ENCODE measurements around the gene MYBPH. TPM values are rescaled to one million over a fixed set of nuclear protein-coding genes. Genes with fewer than 3 reads are reported as not detected.

MYBPH gene
- total and polyA plus RNA-seq, 2 donors, result 0.99 to 1.7 TPM

- no peak for DNase-seq (ENCODE audit: low read depth in 6 of 9, low spot score in 9 of 9)
Observed at GRCh38 chr1:203177036-203177405, 1.4 kb upstream of the MYBPH start.

GRCh38 chr1:203176273-203177035, 828 bp upstream of the MYBPH start:
- Histone ChIP-seq H3K9me3 (ENCODE audit: control insufficient read depth in 2 of 2, insufficient read depth in 1 of 2, low read length in 1 of 2) (no peaks in the 10 kb centered on the region), H3K4me1 (ENCODE audit: control insufficient read depth in 2 of 2, insufficient read depth in 2 of 2, low read length in 2 of 2) (no peaks in the 10 kb centered on the region), H3K4me3 (ENCODE audit: low read length in 2 of 2) (no peak overlapping the region), H3K27me3 (ENCODE audit: control insufficient read depth in 2 of 2, insufficient read depth in 1 of 2, low read length in 1 of 2) (peaks cover 0 to 5% of the 10 kb centered on the region in 2 donors), H3K27ac (ENCODE audit: low read depth in 1 of 2, low read length in 1 of 2) (no peak overlapping the region), H3K36me3 (ENCODE audit: control insufficient read depth in 2 of 2, insufficient read depth in 2 of 2, low read length in 1 of 2) (no peaks in the 10 kb centered on the region)
- no peak for DNase-seq (ENCODE audit: low read depth in 6 of 9, low spot score in 9 of 9)
- WGBS, result 98% methylated on average over 9 of the region's 9 CpGs

More at GRCh38 chr1:203177036-203177405, 1.4 kb upstream of the MYBPH start:
- H3K27ac ChIP-seq (ENCODE audit: low read depth in 1 of 2, low read length in 1 of 2), result no peak overlapping the region
- H3K4me3 ChIP-seq (ENCODE audit: low read length in 2 of 2), result no peak overlapping the region
- no peaks in the 10 kb centered on the region for H3K36me3 ChIP-seq (ENCODE audit: control insufficient read depth in 2 of 2, insufficient read depth in 2 of 2, low read length in 1 of 2)
- WGBS, result 96% methylated on average over 6 of the region's 6 CpGs
- H3K27me3 ChIP-seq (ENCODE audit: control insufficient read depth in 2 of 2, insufficient read depth in 1 of 2, low read length in 1 of 2), result peaks cover 0 to 3% of the 10 kb centered on the region in 2 donors
- H3K4me1 ChIP-seq (ENCODE audit: control insufficient read depth in 2 of 2, insufficient read depth in 2 of 2, low read length in 2 of 2), result no peaks in the 10 kb centered on the region
- H3K9me3 ChIP-seq (ENCODE audit: control insufficient read depth in 2 of 2, insufficient read depth in 1 of 2, low read length in 1 of 2), result no peaks in the 10 kb centered on the region

DNA sequence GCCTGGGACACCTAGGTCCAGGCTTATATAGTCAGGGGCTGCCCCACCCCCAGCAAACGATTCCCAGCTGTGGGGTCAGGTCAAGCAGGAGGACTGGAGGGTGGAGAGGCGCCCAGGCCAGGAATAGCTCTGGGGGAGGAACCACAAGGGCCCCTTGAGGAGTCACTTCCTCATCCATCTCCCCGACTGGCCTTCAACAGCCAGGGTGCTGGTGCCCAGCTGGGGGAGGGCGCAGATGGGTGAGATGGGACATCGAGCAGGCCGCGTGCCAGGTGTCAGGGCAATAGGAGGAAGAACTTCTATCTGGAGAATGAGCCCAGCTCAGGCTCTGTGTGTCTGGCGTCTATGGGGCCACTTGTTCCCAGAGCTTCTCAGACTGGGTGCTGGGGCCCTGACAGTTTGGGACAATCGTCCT, 208 bp upstream of the MYBPH start:
- no peaks in the 10 kb centered on the region for H3K4me1 ChIP-seq (ENCODE audit: control insufficient read depth in 2 of 2, insufficient read depth in 2 of 2, low read length in 2 of 2)
- H3K36me3 ChIP-seq (ENCODE audit: control insufficient read depth in 2 of 2, insufficient read depth in 2 of 2, low read length in 1 of 2), result no peaks in the 10 kb centered on the region
- H3K27me3 ChIP-seq (ENCODE audit: control insufficient read depth in 2 of 2, insufficient read depth in 1 of 2, low read length in 1 of 2), result peaks cover 0 to 5% of the 10 kb centered on the region in 2 donors
- no peak overlapping the region for H3K4me3 ChIP-seq (ENCODE audit: low read length in 2 of 2)
- 58% methylated on average over 9 of the region's 9 CpGs for WGBS
- no peak overlapping the region for H3K27ac ChIP-seq (ENCODE audit: low read depth in 1 of 2, low read length in 1 of 2)
- no peaks in the 10 kb centered on the region for H3K9me3 ChIP-seq (ENCODE audit: control insufficient read depth in 2 of 2, insufficient read depth in 1 of 2, low read length in 1 of 2)
- no peak for DNase-seq (ENCODE audit: low read depth in 6 of 9, low spot score in 9 of 9)

- WGBS, result 97% methylated on average over 12 of the region's 12 CpGs
- DNase-seq (ENCODE audit: low read depth in 6 of 9, low spot score in 9 of 9), result no peak
- Histone ChIP-seq H3K36me3 (ENCODE audit: control insufficient read depth in 2 of 2, insufficient read depth in 2 of 2, low read length in 1 of 2) (no peaks in the 10 kb centered on the region), H3K4me3 (ENCODE audit: low read length in 2 of 2) (no peak overlapping the region), H3K27me3 (ENCODE audit: control insufficient read depth in 2 of 2, insufficient read depth in 1 of 2, low read length in 1 of 2) (peaks cover 0 to 5% of the 10 kb centered on the region in 2 donors), H3K4me1 (ENCODE audit: control insufficient read depth in 2 of 2, insufficient read depth in 2 of 2, low read length in 2 of 2) (no peaks in the 10 kb centered on the region), H3K9me3 (ENCODE audit: control insufficient read depth in 2 of 2, insufficient read depth in 1 of 2, low read length in 1 of 2) (no peaks in the 10 kb centered on the region), H3K27ac (ENCODE audit: low read depth in 1 of 2, low read length in 1 of 2) (no peak overlapping the region)
Observed at GRCh38 chr1:203174324-203174985, 1.2 kb downstream of the MYBPH start.

- Histone ChIP-seq H3K4me1 (ENCODE audit: control insufficient read depth in 2 of 2, insufficient read depth in 2 of 2, low read length in 2 of 2) (no peaks in the 10 kb centered on the region), H3K27ac (ENCODE audit: low read depth in 1 of 2, low read length in 1 of 2) (no peak overlapping the region), H3K36me3 (ENCODE audit: control insufficient read depth in 2 of 2, insufficient read depth in 2 of 2, low read length in 1 of 2) (no peaks in the 10 kb centered on the region), H3K9me3 (ENCODE audit: control insufficient read depth in 2 of 2, insufficient read depth in 1 of 2, low read length in 1 of 2) (no peaks in the 10 kb centered on the region), H3K4me3 (ENCODE audit: low read length in 2 of 2) (no peak overlapping the region), H3K27me3 (ENCODE audit: control insufficient read depth in 2 of 2, insufficient read depth in 1 of 2, low read length in 1 of 2) (peaks cover 0 to 5% of the 10 kb centered on the region in 2 donors)
- 91% methylated on average over 5 of the region's 5 CpGs for WGBS
- DNase-seq (ENCODE audit: low read depth in 6 of 9, low spot score in 9 of 9), result no peak
Observed at GRCh38 chr1:203173566-203173965, 2.1 kb downstream of the MYBPH start.

- Histone ChIP-seq H3K4me1 (ENCODE audit: control insufficient read depth in 2 of 2, insufficient read depth in 2 of 2, low read length in 2 of 2) (no peaks in the 10 kb centered on the region), H3K4me3 (ENCODE audit: low read length in 2 of 2) (no peak overlapping the region), H3K27me3 (ENCODE audit: control insufficient read depth in 2 of 2, insufficient read depth in 1 of 2, low read length in 1 of 2) (peaks cover 0 to 5% of the 10 kb centered on the region in 2 donors), H3K9me3 (ENCODE audit: control insufficient read depth in 2 of 2, insufficient read depth in 1 of 2, low read length in 1 of 2) (no peaks in the 10 kb centered on the region), H3K27ac (ENCODE audit: low read depth in 1 of 2, low read length in 1 of 2) (no peak overlapping the region), H3K36me3 (ENCODE audit: control insufficient read depth in 2 of 2, insufficient read depth in 2 of 2, low read length in 1 of 2) (no peaks in the 10 kb centered on the region)
- no peak for DNase-seq (ENCODE audit: low read depth in 6 of 9, low spot score in 9 of 9)
- 94% methylated on average over 2 of the region's 2 CpGs for WGBS
Observed at GRCh38 chr1:203173011-203173555, 2.5 kb downstream of the MYBPH start.

DNA sequence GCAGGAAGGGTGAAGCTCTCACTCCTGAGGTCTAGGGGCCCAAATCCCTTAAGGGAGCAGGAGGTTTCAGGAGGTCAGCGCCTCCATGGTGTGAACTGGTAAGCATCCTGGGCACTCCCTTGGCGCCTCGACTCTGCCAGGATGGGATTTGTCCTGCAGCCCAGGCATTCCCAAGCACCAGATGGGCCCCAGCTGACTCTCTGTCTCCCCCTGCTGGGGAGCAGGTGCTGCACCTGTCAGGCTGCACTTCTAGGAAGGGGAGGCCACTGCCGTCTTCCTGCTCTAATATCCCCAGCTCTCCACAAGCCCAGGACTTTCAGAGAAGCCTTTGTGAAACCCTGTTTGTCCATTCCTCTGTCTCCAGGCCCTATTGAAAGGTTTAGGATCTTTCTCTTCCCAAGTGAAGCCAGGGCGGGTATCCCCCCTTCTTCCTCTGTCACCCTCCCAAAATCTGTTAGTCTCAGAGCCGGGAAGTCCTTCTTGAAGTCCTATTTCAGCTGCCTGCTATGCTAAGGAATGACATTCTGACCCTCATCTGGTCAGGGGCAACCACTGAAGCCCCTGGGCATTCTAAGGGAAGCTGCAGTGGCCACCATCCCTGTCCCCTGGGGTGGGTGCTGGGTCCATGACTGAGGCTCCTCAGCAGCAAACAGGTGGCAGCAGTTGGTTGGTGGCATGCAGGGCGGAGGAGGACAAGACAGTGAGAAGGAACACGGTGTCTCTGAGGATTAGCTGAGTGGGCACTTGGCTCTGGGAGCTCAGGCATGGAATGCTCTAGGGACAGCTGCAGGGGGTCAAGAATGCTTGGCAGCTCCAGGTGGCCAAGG, 3.2 kb downstream of the MYBPH start:
- peaks cover 0 to 3% of the 10 kb centered on the region in 2 donors for H3K27me3 ChIP-seq (ENCODE audit: control insufficient read depth in 2 of 2, insufficient read depth in 1 of 2, low read length in 1 of 2)
- H3K9me3 ChIP-seq (ENCODE audit: control insufficient read depth in 2 of 2, insufficient read depth in 1 of 2, low read length in 1 of 2), result no peaks in the 10 kb centered on the region
- no peaks in the 10 kb centered on the region for H3K4me1 ChIP-seq (ENCODE audit: control insufficient read depth in 2 of 2, insufficient read depth in 2 of 2, low read length in 2 of 2)
- H3K27ac ChIP-seq (ENCODE audit: low read depth in 1 of 2, low read length in 1 of 2), result no peak overlapping the region
- no peaks in the 10 kb centered on the region for H3K36me3 ChIP-seq (ENCODE audit: control insufficient read depth in 2 of 2, insufficient read depth in 2 of 2, low read length in 1 of 2)
- DNase-seq (ENCODE audit: low read depth in 6 of 9, low spot score in 9 of 9), result peak in 8 of 9 donors; percentile 3 to 57 (median 25)
- 62% methylated on average over 8 of the region's 8 CpGs for WGBS
- H3K4me3 ChIP-seq (ENCODE audit: low read length in 2 of 2), result no peak overlapping the region

- no peaks in the 10 kb centered on the region for H3K36me3 ChIP-seq (ENCODE audit: control insufficient read depth in 2 of 2, insufficient read depth in 2 of 2, low read length in 1 of 2)
- DNase-seq (ENCODE audit: low read depth in 6 of 9, low spot score in 9 of 9), result no peak
- H3K4me3 ChIP-seq (ENCODE audit: low read length in 2 of 2), result no peak overlapping the region
- H3K27me3 ChIP-seq (ENCODE audit: control insufficient read depth in 2 of 2, insufficient read depth in 1 of 2, low read length in 1 of 2), result peaks cover 0 to 2% of the 10 kb centered on the region in 2 donors
- WGBS, result 97% methylated on average over 22 of the region's 22 CpGs
- H3K9me3 ChIP-seq (ENCODE audit: control insufficient read depth in 2 of 2, insufficient read depth in 1 of 2, low read length in 1 of 2), result no peaks in the 10 kb centered on the region
- H3K4me1 ChIP-seq (ENCODE audit: control insufficient read depth in 2 of 2, insufficient read depth in 2 of 2, low read length in 2 of 2), result peaks cover 0 to 2% of the 10 kb centered on the region in 2 donors
- H3K27ac ChIP-seq (ENCODE audit: low read depth in 1 of 2, low read length in 1 of 2), result no peak overlapping the region
Observed at GRCh38 chr1:203171341-203172183, 4.1 kb downstream of the MYBPH start.
